WTC11 (cell line): Measurements from ENCODE around the gene SLC9A7.

Source experiments
- AFF4 ChIP-seq: sonication (generic); formaldehyde crosslinking; IDR thresholded peaks from 2 replicates; pipeline ENCODE4 v1.8.1; 2023; ENCODE audit warnings: mild to moderate bottlenecking, missing genetic modification reagents, borderline replicate concordance
- ATF2 ChIP-seq: sonication (generic); formaldehyde crosslinking; IDR thresholded peaks from 2 replicates; pipeline ENCODE4 v1.8.1; 2022; ENCODE audit warnings: low read depth, missing genetic modification reagents, borderline replicate concordance
- CBFB ChIP-seq: sonication (generic); formaldehyde crosslinking; IDR thresholded peaks from 2 replicates; pipeline ENCODE4 v1.8.1; 2022; ENCODE audit warnings: mild to moderate bottlenecking, low read depth, missing genetic modification reagents
- CTCF ChIP-seq: fragments of 200-600 bp; IDR thresholded peaks from 2 replicates; pipeline ENCODE4 v1.8.0; 2022; ENCODE audit warnings: antibody characterized with exemption
- FOXJ3 ChIP-seq: sonication (generic); formaldehyde crosslinking; IDR thresholded peaks from 2 replicates; pipeline ENCODE4 v1.9.0; 2021; ENCODE audit warnings: missing genetic modification reagents, mild to moderate bottlenecking, borderline replicate concordance
- GABPB1 ChIP-seq: sonication (generic); formaldehyde crosslinking; IDR thresholded peaks from 2 replicates; pipeline ENCODE4 v1.8.1; 2023; ENCODE audit warnings: mild to moderate bottlenecking, missing genetic modification reagents
- JAZF1 ChIP-seq: fragments of 250-450 bp; sonication (Bioruptor Pico); IDR thresholded peaks from 2 replicates; pipeline ENCODE4 v1.9.0; 2021; ENCODE audit warnings: moderate library complexity, mild to moderate bottlenecking, inconsistent platforms
- ZNF512 ChIP-seq: sonication (generic); formaldehyde crosslinking; IDR thresholded peaks from 2 replicates; pipeline ENCODE4 v1.8.1; 2022; ENCODE audit warnings: missing genetic modification reagents, borderline replicate concordance

GRCh38 chrX:46627711-46628419, 131.1 kb downstream of the SLC9A7 start:
- no peak for TF ChIP-seq CTCF
- TF ChIP-seq ATF2 (CRISPR knock-in tag): no peak
- no peak for TF ChIP-seq ZNF512 (CRISPR knock-in tag)
- no peak for TF ChIP-seq CBFB
- TF ChIP-seq FOXJ3: no peak
- no peak for TF ChIP-seq JAZF1 (CRISPR knock-in tag)
- no peak for TF ChIP-seq AFF4 (CRISPR knock-in tag)
- no peak for TF ChIP-seq GABPB1 (CRISPR knock-in tag)
